DMS114 treated with DMSO at 0.1 percent for 48 hours (cell line): ENCODE data around the gene GRAMD1A.
"Not testable (repeated sequence)": the region's sequence is repeated elsewhere in the genome, so short reads cannot be mapped to it uniquely, and the experiment has no call there.

Experiments used
- DNase-seq: peaks from one replicate; lab custom pipeline; 2025; ENCODE audit not compliant: unreplicated experiment; lab: John Stamatoyannopoulos, UW

Gene GRAMD1A

DNA sequence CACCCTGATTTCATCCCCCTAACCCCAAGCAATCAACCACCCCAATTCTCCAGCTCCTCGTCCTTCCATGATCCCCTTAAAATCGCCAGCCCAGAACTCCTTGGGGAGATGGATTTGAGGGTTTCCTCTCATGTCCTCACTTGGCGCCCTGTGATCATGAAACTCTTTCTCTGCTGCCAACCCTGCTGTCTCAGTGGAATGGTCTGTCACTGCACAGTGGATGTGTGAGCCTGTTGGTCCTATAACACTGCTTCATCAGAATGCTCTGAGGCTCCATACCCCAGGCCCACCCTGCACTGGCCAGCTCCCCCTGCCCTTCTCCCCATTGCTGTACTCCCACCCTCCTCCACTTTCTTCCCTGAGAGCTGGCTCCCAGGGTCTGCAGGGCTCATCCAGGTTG lies 23.5 kb upstream of the GRAMD1A start:
- DNase-seq: no peak

GRCh38 chr19:34979819-34980640 lies 20.1 kb upstream of the GRAMD1A start:
- DNase-seq: no peak

GRCh38 chr19:34982275-34982674 lies 17.8 kb upstream of the GRAMD1A start:
- DNase-seq: no peak

- DNase-seq: no peak
These were observed 16.3 kb upstream of the GRAMD1A start for GRCh38 chr19:34983786-34984185.

- no peak for DNase-seq
These were observed 15.8 kb upstream of the GRAMD1A start for GRCh38 chr19:34984287-34984686.

- DNase-seq: no peak
These were observed 14.7 kb upstream of the GRAMD1A start for GRCh38 chr19:34985249-34986022.

DNA sequence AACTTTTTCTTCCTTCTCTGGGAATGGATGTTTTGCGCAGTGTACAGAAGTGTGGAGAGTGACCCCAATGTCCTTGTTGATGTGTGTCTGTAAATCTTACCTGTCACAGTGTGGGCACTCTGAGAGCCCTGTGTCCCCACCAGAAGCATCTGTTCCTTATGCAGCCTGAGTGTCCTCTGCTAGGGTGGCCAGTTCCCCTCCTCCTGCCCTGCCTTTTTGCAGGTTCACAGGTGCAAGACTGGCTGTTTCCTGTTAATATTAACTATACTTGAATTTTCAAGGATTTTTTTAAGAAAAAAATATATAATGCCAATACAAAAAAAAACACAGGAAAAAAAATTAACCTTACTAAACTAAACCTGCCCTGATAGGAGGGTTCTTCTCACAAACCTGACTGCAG lies 12.0 kb upstream of the GRAMD1A start:
- DNase-seq: no peak

GRCh38 chr19:34989298-34989697 lies 10.8 kb upstream of the GRAMD1A start:
- no peak for DNase-seq

GRCh38 chr19:34990578-34991192 lies 9.4 kb upstream of the GRAMD1A start:
- DNase-seq: no peak

DNA sequence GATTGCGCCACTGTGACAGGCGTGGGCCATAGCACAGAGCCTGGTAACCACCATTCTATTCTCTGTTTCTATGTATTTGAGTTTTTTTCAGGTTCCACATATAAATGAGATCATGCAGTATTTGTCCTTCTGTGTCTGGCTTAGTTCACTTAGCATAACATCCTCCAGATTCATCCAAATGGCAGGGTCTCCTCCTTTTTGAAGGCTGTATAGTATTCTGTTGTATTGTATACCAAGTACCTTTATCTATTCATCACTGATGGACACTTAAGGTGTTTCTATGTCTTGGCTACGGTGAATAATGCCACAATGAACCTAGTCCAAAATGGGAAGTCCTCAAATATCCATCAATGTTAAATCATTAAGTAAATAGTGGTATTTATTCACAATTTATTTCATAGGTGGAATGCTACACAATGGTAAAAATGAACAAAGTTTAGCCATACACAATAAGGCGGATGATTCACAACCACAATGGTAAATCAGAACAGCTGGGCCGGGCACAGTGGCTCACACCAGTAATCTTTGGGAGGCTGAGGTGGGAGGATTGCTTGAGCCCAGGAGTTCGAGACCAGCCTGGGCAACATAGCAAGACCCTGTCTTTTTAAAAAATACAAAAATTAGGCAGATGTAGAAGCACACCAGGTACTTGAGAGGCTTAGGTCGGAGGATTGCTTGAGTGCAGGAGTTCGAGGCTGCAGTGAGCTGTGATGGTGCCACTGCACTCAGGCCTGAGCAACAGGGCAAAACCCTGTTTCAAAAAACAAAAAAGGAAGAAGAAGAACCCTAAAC lies 8.4 kb upstream of the GRAMD1A start:
- no peak for DNase-seq

GRCh38 chr19:34992582-34992981 lies 7.5 kb upstream of the GRAMD1A start:
- not testable (repeated sequence) for DNase-seq

DNA sequence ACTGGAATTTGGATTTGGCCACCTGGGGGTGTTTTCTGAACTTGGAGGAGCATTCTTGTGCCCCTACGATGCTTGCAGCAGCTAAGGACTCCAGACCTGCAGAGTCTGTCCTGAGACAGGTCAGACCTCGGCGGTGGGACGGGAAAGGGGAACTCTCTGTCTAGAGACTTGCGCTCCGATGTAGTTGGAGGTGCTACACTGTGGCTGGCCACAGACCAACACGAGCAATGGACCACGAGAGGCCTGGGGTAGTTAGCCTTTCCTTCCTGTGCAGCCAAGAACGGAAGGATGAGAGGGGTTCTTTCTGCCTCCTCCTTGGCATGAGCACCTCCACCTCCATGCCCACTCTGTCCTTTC lies 5.9 kb upstream of the GRAMD1A start:
- no peak for DNase-seq

- no peak for DNase-seq
These were observed 5.2 kb upstream of the GRAMD1A start for GRCh38 chr19:34994643-34995541.

DNA sequence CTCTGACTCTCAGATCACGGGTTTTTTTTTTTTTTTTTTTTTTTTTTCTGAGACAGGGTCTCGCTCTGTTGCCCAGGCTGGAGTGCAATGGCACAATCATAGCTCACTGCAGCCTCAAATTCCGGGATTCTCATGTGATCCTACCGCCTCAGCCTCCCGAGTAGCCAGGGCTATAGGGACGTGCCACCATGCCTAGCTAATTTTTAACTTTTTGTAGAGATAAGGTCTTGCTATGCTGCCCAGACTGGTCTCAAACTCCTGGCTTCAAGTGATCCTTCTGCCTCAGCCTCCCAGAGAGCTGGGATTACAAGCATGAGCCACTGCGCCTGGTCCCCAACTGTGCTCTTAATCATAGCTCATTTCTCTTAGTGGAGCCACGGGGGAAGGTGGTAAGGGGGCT lies 4.6 kb upstream of the GRAMD1A start:
- DNase-seq: no peak

GRCh38 chr19:34997071-34997617 lies 3.0 kb upstream of the GRAMD1A start:
- DNase-seq: no peak

GRCh38 chr19:34998224-34998623 lies 1.9 kb upstream of the GRAMD1A start:
- DNase-seq: not testable (repeated sequence)

DNA sequence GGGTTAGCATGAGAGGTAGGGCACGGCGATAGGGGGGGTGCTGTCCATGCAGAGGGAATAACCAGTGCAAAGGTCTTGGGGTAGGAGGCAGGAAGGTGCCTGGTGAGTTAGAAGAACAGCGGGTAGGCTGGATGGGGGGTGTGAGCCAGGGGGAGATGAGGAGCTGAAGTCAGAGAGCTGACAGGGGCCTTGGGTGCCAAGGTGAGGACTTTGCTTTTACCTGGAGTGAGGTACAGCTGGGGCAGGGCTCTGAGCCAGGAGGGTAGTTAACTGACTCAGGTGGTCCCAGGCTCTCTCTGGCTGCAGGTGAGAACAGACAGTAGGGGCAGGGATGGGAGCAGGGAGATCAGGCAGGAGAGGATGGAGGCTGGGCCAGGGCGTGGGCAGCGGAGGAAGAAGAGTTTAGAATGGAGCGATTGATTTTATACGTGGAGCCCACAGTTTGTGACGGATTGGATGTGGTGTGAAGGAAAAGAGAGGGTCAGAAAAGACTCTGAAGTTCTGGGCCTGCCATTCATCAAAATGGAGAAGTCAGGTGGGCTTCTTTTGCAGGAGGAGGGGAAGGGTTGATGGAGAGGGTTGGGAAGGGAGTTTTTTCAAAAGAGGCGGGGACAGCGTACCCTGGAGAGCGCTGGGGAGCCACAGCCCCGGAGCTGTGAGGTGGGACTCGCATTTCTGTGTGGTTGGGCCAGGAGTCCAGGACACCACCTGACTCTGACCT lies 1.2 kb upstream of the GRAMD1A start:
- no peak for DNase-seq

DNA sequence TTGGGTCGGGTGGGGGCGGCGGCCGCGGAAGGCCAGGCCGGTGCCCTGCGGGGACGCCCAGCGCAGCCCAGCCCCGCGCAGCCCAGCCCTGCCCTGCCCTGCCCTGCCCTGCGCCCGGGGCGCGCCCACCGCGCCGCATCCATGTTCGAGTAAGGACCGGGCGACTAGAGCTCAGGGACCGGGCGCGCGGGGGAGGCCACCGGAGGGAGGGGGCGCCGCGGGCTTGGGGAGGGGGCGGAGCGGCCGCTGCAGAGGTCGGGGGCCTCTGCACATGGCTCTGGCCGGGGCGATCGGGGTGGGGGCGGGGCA lies 169 bp downstream of the GRAMD1A start:
- no peak for DNase-seq
